ENCODE results near the gene PLCB1. TPM values are rescaled to one million over a fixed set of nuclear protein-coding genes. Genes with fewer than 3 reads are reported as not detected.

PLCB1 gene
- total RNA-seq, 1 donor from 2014 or later = 10.7 TPM

DNA sequence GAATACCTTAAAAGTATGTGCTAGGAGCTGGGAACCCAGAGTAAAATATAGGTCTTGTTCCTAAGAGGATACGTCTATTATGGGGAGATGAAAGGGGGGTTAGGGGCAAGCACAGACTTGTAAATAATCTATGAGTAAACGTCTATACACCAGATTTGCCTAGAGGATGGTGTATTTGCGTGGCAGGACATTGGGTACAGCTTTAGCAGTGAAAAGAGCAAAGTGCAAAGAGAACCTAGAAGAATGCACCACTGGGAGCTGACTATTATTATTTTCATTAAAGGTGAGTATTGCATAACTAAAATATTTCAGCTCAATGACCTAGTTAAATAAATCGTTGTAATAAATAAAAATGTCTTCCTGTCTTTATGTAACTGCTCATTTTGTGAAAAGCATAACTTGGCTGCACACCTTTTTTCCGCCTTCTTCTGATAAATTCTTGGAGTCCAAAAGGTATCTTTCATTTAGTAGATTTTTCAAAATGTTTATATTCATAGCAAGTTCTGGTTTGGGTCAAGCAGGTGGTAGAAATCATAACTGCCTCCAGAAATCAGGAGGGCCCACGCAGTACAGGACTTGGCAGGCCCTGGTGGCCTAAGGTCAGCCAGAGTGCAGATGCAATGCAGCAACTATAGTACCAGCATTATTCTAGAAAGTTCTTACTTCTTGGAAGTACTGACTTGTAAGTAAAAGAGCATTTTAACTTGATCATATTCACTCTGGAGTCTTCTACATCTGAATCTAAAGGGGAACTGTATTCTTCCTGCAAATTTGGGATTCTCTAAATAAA is 357.2 kb downstream of the PLCB1 start:
- H3K36me3 Mint-ChIP-seq (ENCODE audit: low read depth, unreplicated experiment) = no peaks in the 10 kb centered on the region
- DNase-seq (ENCODE audit: low read depth) (no peak), FAIRE-seq (no peak)
- no peaks in the 10 kb centered on the region for H3K27me3 ChIP-seq (ENCODE audit: insufficient read depth, low read length)
- H3K27ac Mint-ChIP-seq (ENCODE audit: unreplicated experiment) = no peak overlapping the region
- H3K4me2 ChIP-seq (ENCODE audit: low read length) = no peak overlapping the region
- no peak overlapping the region for H3K4me3 Mint-ChIP-seq (ENCODE audit: unreplicated experiment)
- H3K9me3 Mint-ChIP-seq (ENCODE audit: unreplicated experiment) = no peaks in the 10 kb centered on the region
- no peaks in the 10 kb centered on the region for H3K79me2 ChIP-seq (ENCODE audit: insufficient read depth, low read length)
- no peak overlapping the region for H3K27ac ChIP-seq (ENCODE audit: low read depth, low read length)
- no peak overlapping the region for H3K4me3 ChIP-seq (ENCODE audit: insufficient read depth, low read depth, low read length)
- no peaks in the 10 kb centered on the region for H3K4me1 Mint-ChIP-seq (ENCODE audit: low read depth, unreplicated experiment)
- H3K4me1 ChIP-seq (ENCODE audit: insufficient read depth, low read length) = no peaks in the 10 kb centered on the region
- no peaks in the 10 kb centered on the region for H3K36me3 ChIP-seq (ENCODE audit: insufficient read depth, low read length)
- H4K20me1 ChIP-seq (ENCODE audit: insufficient read depth, low read length) = no peaks in the 10 kb centered on the region
- TF ChIP-seq EZH2 (IDR thresholded peaks at IDR 0.05; ENCODE audit: insufficient read depth, low read length) = no peak
- TF ChIP-seq, protein P1, sequence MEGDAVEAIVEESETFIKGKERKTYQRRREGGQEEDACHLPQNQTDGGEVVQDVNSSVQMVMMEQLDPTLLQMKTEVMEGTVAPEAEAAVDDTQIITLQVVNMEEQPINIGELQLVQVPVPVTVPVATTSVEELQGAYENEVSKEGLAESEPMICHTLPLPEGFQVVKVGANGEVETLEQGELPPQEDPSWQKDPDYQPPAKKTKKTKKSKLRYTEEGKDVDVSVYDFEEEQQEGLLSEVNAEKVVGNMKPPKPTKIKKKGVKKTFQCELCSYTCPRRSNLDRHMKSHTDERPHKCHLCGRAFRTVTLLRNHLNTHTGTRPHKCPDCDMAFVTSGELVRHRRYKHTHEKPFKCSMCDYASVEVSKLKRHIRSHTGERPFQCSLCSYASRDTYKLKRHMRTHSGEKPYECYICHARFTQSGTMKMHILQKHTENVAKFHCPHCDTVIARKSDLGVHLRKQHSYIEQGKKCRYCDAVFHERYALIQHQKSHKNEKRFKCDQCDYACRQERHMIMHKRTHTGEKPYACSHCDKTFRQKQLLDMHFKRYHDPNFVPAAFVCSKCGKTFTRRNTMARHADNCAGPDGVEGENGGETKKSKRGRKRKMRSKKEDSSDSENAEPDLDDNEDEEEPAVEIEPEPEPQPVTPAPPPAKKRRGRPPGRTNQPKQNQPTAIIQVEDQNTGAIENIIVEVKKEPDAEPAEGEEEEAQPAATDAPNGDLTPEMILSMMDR (IDR thresholded peaks at IDR 0.05; ENCODE audit: insufficient read depth, low read depth, low read length) = no peak
- H3K9me3 ChIP-seq (ENCODE audit: insufficient read depth, low read depth, low read length) = no peaks in the 10 kb centered on the region
- no peak overlapping the region for H2AFZ ChIP-seq (ENCODE audit: low read depth, low read length)
- H3K27me3 Mint-ChIP-seq (ENCODE audit: low read depth, unreplicated experiment) = no peaks in the 10 kb centered on the region
- no peak overlapping the region for H3K9ac ChIP-seq (ENCODE audit: low read length)

DNA sequence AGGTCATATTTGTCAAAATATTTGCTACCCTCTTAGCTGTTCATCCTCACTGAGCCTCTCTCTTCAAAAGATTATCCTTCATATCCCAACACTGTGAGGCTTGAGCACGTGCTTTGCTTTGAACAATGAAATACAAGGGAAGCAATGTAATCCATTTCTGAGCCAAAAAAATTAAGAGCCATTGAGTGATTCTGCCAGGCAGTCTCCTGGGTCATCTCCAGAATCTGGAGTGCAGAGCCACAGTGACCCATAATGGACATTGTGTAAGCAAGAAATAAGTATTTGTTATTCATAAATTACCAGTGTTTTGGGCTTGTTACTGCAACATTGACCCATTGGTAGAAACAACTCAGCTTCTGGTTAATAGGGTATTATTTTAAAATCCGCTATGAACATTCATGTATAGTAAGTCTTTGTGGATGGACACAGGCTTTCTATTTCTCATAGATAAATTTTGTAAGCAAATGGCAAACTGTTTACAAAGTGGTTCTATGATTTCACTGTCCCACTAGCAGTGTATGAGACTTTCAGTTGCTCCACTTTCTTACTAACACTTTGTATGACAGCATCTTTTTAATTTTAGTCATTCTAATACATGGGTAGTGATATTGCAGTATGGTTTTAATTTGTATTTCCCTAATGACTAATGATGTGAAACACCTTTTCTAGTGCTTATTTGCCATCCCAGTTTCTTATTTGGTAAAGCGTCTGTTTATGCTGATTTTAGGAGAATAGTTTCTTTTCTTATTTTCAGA is 358.2 kb downstream of the PLCB1 start:
- no peak overlapping the region for H2AFZ ChIP-seq (ENCODE audit: low read depth, low read length)
- Mint-ChIP-seq H3K27ac (ENCODE audit: unreplicated experiment) (no peak overlapping the region), H3K9me3 (ENCODE audit: unreplicated experiment) (no peaks in the 10 kb centered on the region), H3K27me3 (ENCODE audit: low read depth, unreplicated experiment) (no peaks in the 10 kb centered on the region), H3K4me1 (ENCODE audit: low read depth, unreplicated experiment) (no peaks in the 10 kb centered on the region), H3K4me3 (ENCODE audit: unreplicated experiment) (no peak overlapping the region), H3K36me3 (ENCODE audit: low read depth, unreplicated experiment) (no peaks in the 10 kb centered on the region)
- DNase-seq (ENCODE audit: low read depth) = no peak
- no peaks in the 10 kb centered on the region for H3K4me1 ChIP-seq (ENCODE audit: insufficient read depth, low read length)
- TF ChIP-seq, protein P1 (IDR thresholded peaks at IDR 0.05; ENCODE audit: insufficient read depth, low read depth, low read length) = no peak
- no peak for TF ChIP-seq EZH2 (IDR thresholded peaks at IDR 0.05; ENCODE audit: insufficient read depth, low read length)
- no peak overlapping the region for H3K27ac ChIP-seq (ENCODE audit: low read depth, low read length)
- no peaks in the 10 kb centered on the region for H3K27me3 ChIP-seq (ENCODE audit: insufficient read depth, low read length)
- no peaks in the 10 kb centered on the region for H4K20me1 ChIP-seq (ENCODE audit: insufficient read depth, low read length)
- H3K36me3 ChIP-seq (ENCODE audit: insufficient read depth, low read length) = no peaks in the 10 kb centered on the region
- FAIRE-seq = no peak
- H3K79me2 ChIP-seq (ENCODE audit: insufficient read depth, low read length) = no peaks in the 10 kb centered on the region
- H3K4me3 ChIP-seq (ENCODE audit: insufficient read depth, low read depth, low read length) = no peak overlapping the region
- no peak overlapping the region for H3K9ac ChIP-seq (ENCODE audit: low read length)
- H3K4me2 ChIP-seq (ENCODE audit: low read length) = no peak overlapping the region
- no peaks in the 10 kb centered on the region for H3K9me3 ChIP-seq (ENCODE audit: insufficient read depth, low read depth, low read length)

All from astrocyte (in vitro differentiated cells and primary cell).